ENCODE measurements around the gene TSTD2.

GRCh38 chr9:97645720-97646119, 12.6 kb upstream of the TSTD2 start:
- TF ChIP-seq POLR2A (IDR thresholded peaks at IDR 0.05; ENCODE audit: low read depth, low read length) (no peak), POLR2AphosphoS5 (IDR thresholded peaks at IDR 0.05; ENCODE audit: low read depth, low read length) (no peak)
